Nephron progenitor cell (in vitro differentiated cells): ENCODE measurements around the gene PAX5.

Source experiments
- DNase-seq: peaks from one replicate; pipeline ENCODE4 v3.0.0; 2021
- H3K27ac Mint-ChIP-seq: 2 replicates; pipeline ENCODE4 v1.8.0; 2021; ENCODE audit warnings: mild to moderate bottlenecking, moderate library complexity, mixed read lengths
- H3K27me3 Mint-ChIP-seq: 2 replicates; pipeline ENCODE4 v1.8.0; 2021; ENCODE audit warnings: mild to moderate bottlenecking, low read depth, mixed read lengths; ENCODE audit not compliant: poor library complexity
- H3K36me3 Mint-ChIP-seq: 2 replicates; pipeline ENCODE4 v1.8.0; 2021; ENCODE audit warnings: low read depth, mixed read lengths
- H3K4me1 Mint-ChIP-seq: 2 replicates; pipeline ENCODE4 v1.8.0; 2021; ENCODE audit warnings: mixed read lengths
- H3K4me3 Mint-ChIP-seq: 2 replicates; pipeline ENCODE4 v1.8.0; 2021; ENCODE audit warnings: mild to moderate bottlenecking, moderate library complexity, mixed read lengths
- H3K9me3 Mint-ChIP-seq: 2 replicates; pipeline ENCODE4 v1.8.0; 2021; ENCODE audit warnings: mild to moderate bottlenecking, moderate library complexity, mixed read lengths
- TF ChIP-seq, protein P1 (sequence below): fragments of 200-600 bp; sonication (generic); IDR thresholded peaks from 2 replicates; pipeline ENCODE4 v1.5.0; 2021; ENCODE audit warnings: antibody characterized with exemption

PAX5 gene

DNA sequence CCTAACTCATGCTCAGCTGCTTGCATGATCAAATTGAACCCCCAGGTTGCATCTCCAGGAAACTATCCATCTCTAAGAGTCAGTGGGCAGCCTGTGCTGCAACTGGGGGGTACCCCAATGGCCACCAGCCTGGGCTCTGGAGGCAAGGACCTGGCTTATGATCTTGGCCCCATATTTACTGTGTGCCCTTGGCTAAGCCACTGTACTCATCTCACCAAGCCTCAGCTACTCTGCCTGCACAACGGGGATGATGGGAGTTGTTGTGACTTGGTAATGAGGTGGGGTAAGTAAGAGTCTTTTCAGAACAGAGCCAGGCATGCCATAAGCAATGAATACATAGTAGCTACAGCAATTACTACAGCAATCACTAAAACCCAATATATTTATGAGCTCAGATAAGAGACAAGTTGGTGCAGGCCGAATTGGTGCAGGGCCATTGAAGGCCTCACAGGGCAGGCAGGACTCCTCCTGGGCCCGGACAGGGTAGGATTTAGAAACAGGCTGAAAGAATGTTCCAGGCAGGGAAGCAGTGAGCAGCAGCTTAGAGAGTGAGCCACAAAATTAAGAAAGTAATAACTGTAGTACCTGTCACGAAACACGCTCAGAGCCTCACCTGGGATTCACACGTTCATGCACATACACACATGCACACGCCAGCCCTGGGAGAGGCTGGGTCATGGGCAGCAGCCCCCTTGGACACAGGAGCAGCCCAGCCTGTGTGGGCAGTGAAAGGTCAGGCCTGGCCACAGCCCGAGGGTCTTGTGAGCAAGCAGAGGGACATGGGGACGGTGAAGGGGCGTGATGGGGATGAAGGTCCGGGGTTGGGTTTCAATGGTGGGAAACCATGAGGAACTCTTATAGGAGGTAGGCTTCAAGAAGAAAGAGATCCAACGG is 74.1 kb downstream of the PAX5 start:
- no peaks in the 10 kb centered on the region for H3K36me3 Mint-ChIP-seq
- no peak for DNase-seq
- TF ChIP-seq, protein P1, sequence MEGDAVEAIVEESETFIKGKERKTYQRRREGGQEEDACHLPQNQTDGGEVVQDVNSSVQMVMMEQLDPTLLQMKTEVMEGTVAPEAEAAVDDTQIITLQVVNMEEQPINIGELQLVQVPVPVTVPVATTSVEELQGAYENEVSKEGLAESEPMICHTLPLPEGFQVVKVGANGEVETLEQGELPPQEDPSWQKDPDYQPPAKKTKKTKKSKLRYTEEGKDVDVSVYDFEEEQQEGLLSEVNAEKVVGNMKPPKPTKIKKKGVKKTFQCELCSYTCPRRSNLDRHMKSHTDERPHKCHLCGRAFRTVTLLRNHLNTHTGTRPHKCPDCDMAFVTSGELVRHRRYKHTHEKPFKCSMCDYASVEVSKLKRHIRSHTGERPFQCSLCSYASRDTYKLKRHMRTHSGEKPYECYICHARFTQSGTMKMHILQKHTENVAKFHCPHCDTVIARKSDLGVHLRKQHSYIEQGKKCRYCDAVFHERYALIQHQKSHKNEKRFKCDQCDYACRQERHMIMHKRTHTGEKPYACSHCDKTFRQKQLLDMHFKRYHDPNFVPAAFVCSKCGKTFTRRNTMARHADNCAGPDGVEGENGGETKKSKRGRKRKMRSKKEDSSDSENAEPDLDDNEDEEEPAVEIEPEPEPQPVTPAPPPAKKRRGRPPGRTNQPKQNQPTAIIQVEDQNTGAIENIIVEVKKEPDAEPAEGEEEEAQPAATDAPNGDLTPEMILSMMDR, result no peak
- H3K4me3 Mint-ChIP-seq, result peak overlapping the region; percentile 42
- H3K4me1 Mint-ChIP-seq, result peaks cover 56% of the 10 kb centered on the region
- H3K27ac Mint-ChIP-seq, result peak overlapping the region; percentile 64
- no peaks in the 10 kb centered on the region for H3K9me3 Mint-ChIP-seq
- H3K27me3 Mint-ChIP-seq, result peaks cover 44% of the 10 kb centered on the region

DNA sequence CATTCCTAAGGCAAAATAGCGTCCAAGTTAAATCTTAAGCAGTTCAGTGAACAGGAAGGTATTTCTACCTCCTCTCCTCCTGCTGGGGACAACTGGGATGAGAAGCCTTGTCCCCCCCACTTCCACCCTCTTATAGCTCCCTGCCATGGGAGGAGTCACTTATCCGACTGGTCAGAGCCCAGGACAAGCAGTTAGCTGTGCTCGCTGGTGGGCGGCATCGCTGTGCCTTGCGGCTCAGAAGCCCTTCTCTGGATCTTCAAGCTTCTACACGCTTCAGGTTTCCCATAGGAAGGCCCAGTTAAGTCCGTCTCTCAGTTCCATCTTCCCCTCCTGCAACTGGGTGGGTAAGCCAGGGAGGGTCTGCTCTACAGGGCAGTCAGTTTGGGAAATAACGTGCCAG is 77.2 kb downstream of the PAX5 start:
- no peak overlapping the region for H3K27ac Mint-ChIP-seq
- no peaks in the 10 kb centered on the region for H3K36me3 Mint-ChIP-seq
- DNase-seq, result no peak
- peaks cover 53% of the 10 kb centered on the region for H3K27me3 Mint-ChIP-seq
- TF ChIP-seq, protein P1, result no peak
- no peak overlapping the region for H3K4me3 Mint-ChIP-seq
- no peaks in the 10 kb centered on the region for H3K9me3 Mint-ChIP-seq
- H3K4me1 Mint-ChIP-seq, result peaks cover 35% of the 10 kb centered on the region

DNA sequence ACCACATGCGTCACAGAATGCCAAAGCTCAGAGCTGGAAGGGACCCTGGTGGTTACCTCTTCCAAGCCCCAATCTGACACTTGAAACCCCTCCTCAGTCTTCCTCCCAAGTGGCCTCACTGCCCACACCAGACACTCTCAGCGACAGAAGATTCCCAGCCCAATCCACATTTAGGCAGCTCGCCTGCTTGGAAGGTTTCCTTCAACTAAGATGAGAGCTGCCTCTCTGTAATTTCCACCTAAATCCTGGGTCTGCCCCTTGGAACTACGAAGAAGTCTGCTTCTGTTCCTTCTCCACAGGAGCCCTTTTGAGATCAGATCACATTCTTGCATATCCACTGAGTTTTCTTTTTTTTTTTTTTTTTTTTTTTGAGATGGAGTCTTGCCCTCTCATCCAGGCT is 83.7 kb downstream of the PAX5 start:
- TF ChIP-seq, protein P1, result no peak
- Mint-ChIP-seq H3K9me3 (no peaks in the 10 kb centered on the region), H3K27ac (no peak overlapping the region), H3K4me1 (peaks cover 12% of the 10 kb centered on the region), H3K27me3 (peaks cover 62% of the 10 kb centered on the region), H3K36me3 (no peaks in the 10 kb centered on the region), H3K4me3 (no peak overlapping the region)
- DNase-seq, result no peak

DNA sequence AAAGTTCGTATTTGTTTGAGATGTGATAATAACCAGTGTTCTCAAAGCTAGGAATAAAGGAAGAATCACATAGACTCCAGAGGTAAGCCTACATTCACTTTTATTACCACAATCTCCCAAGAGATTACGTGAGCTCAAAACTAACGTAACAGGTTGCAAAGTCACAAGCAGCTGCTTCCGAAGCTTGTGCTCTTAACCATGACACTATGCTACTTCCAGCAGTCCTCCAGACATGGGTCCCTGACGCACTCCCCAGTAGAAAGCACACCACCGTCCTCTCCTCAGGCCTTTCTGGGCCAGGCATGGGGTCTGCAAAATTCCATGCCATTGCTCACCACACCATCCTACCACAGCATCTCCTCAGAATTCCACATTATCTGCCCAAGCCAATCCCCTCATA is 84.6 kb downstream of the PAX5 start:
- H3K36me3 Mint-ChIP-seq, result no peaks in the 10 kb centered on the region
- TF ChIP-seq, protein P1, result no peak
- no peak overlapping the region for H3K4me3 Mint-ChIP-seq
- H3K27me3 Mint-ChIP-seq, result peaks cover 59% of the 10 kb centered on the region
- H3K4me1 Mint-ChIP-seq, result peaks cover 12% of the 10 kb centered on the region
- no peaks in the 10 kb centered on the region for H3K9me3 Mint-ChIP-seq
- no peak overlapping the region for H3K27ac Mint-ChIP-seq
- DNase-seq, result no peak

DNA sequence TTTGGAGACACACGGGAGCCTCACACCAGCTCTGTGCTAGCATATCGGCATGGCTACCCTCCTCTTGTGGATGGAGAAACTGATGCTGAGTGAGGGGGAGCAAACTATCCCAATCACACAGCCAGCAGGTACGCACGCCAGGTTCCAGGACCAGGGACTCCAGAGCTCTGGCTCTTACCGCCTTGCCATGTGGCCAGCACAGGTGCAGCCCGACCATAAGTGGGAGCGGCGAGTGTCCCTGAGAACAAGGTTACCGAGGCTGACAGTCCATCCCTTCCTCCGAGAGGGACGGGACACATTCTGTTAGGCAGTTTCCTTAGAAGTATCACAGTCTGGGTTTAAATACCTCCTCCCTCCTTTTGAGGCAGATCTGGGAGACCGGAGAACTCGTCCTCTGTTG is 86.0 kb downstream of the PAX5 start:
- no peaks in the 10 kb centered on the region for H3K36me3 Mint-ChIP-seq
- H3K4me3 Mint-ChIP-seq, result no peak overlapping the region
- no peaks in the 10 kb centered on the region for H3K9me3 Mint-ChIP-seq
- peaks cover 12% of the 10 kb centered on the region for H3K4me1 Mint-ChIP-seq
- no peak for DNase-seq
- peaks cover 50% of the 10 kb centered on the region for H3K27me3 Mint-ChIP-seq
- TF ChIP-seq, protein P1, result no peak
- H3K27ac Mint-ChIP-seq, result no peak overlapping the region

DNA sequence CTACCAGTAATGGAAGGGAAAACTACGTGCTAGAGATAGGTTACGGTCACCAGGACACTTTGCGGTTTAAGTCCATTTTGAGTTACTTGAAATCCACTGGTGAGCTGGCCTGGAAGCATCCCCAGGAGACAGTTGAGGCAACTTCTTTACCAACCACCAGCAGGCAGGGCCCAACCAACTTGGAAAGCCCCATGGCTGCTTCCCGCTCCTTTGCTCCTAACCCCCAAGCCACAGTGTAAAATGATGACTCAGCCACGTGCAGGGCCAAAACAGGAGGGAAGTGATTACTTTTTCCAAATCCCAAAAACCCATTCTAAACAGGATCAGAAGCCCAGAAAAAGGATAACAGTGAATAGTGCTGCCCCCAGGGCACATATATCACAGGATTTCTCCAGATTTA is 87.4 kb downstream of the PAX5 start:
- Mint-ChIP-seq H3K4me1 (peaks cover 12% of the 10 kb centered on the region), H3K27ac (no peak overlapping the region), H3K36me3 (no peaks in the 10 kb centered on the region), H3K27me3 (peaks cover 49% of the 10 kb centered on the region), H3K9me3 (no peaks in the 10 kb centered on the region), H3K4me3 (no peak overlapping the region)
- no peak for DNase-seq
- TF ChIP-seq, protein P1, result no peak
